H9 (cell line): ENCODE measurements around the gene MSH3. TPM values are rescaled to one million over a fixed set of nuclear protein-coding genes. Genes with fewer than 3 reads are reported as not detected.

Source experiments
- DNase-seq: peaks from one replicate; pipeline ENCODE4 v3.0.0-alpha.2; 2017
- H2AFZ ChIP-seq: one replicate; pipeline ENCODE4 v1.6.1; 2013; ENCODE audit warnings: mild to moderate bottlenecking, low read length, control low read depth, moderate library complexity
- H2AK5ac ChIP-seq: 2 replicates; pipeline ENCODE4 v1.6.1; 2013; ENCODE audit warnings: low read length, control low read depth, mixed read lengths; ENCODE audit not compliant: insufficient read length
- H2BK120ac ChIP-seq: one replicate; pipeline ENCODE4 v1.6.1; 2013; ENCODE audit warnings: low read depth, mild to moderate bottlenecking, low read length, control low read depth, inconsistent platforms; ENCODE audit not compliant: poor library complexity, severe bottlenecking
- H2BK12ac ChIP-seq: 2 replicates; pipeline ENCODE4 v1.6.1; 2013; ENCODE audit warnings: low read length, control low read depth, mixed read lengths, low read depth; ENCODE audit not compliant: insufficient read length
- H2BK15ac ChIP-seq: 2 replicates; pipeline ENCODE4 v1.6.1; 2013; ENCODE audit warnings: low read depth, low read length, control low read depth
- H2BK20ac ChIP-seq: one replicate; pipeline ENCODE4 v1.6.1; 2013; ENCODE audit warnings: low read depth, mild to moderate bottlenecking, low read length, control low read depth, inconsistent platforms; ENCODE audit not compliant: poor library complexity, severe bottlenecking
- H2BK5ac ChIP-seq: 2 replicates; pipeline ENCODE4 v1.6.1; 2013; ENCODE audit warnings: low read length, control low read depth, mixed read lengths; ENCODE audit not compliant: insufficient read length
- H3K14ac ChIP-seq: 2 replicates; pipeline ENCODE4 v1.6.1; 2013; ENCODE audit warnings: low read length, control low read depth; ENCODE audit not compliant: insufficient read depth
- H3K18ac ChIP-seq: 2 replicates; pipeline ENCODE4 v1.6.1; 2013; ENCODE audit warnings: low read depth, mild to moderate bottlenecking, mixed read lengths, low read length, control low read depth; ENCODE audit not compliant: insufficient read length
- H3K23ac ChIP-seq: 2 replicates; pipeline ENCODE4 v1.6.1; 2013; ENCODE audit warnings: low read length, control low read depth, mixed read lengths, low read depth; ENCODE audit not compliant: insufficient read length
- H3K23me2 ChIP-seq: 2 replicates; pipeline ENCODE4 v1.6.1; 2013; ENCODE audit warnings: low read depth, mild to moderate bottlenecking, mixed read lengths, low read length, control low read depth; ENCODE audit not compliant: insufficient read length, poor library complexity, severe bottlenecking
- H3K27ac ChIP-seq: 2 replicates; pipeline ENCODE4 v1.5.1; 2013; ENCODE audit warnings: low read length, control low read depth, mixed read lengths, low read depth; ENCODE audit not compliant: insufficient read length
- H3K27me3 ChIP-seq: 2 replicates; pipeline ENCODE4 v1.6.1; 2013; ENCODE audit warnings: low read length, control low read depth, inconsistent platforms; ENCODE audit not compliant: insufficient read depth
- H3K4ac ChIP-seq: 2 replicates; pipeline ENCODE4 v1.6.1; 2013; ENCODE audit warnings: low read depth, mild to moderate bottlenecking, control low read depth, inconsistent platforms, low read length, moderate library complexity
- H3K4me1 ChIP-seq: 2 replicates; pipeline ENCODE4 v1.6.1; 2013; ENCODE audit warnings: low read length, control low read depth, inconsistent platforms; ENCODE audit not compliant: insufficient read depth
- H3K4me2 ChIP-seq: 2 replicates; pipeline ENCODE4 v1.6.1; 2013; ENCODE audit warnings: low read length, control low read depth, mixed read lengths; ENCODE audit not compliant: insufficient read length, insufficient read depth
- H3K56ac ChIP-seq: 2 replicates; pipeline ENCODE4 v1.6.1; 2013; ENCODE audit warnings: low read depth, mild to moderate bottlenecking, mixed read lengths, low read length, control low read depth; ENCODE audit not compliant: insufficient read length
- H3K79me1 ChIP-seq: 2 replicates; pipeline ENCODE4 v1.6.1; 2013; ENCODE audit warnings: low read depth, mild to moderate bottlenecking, moderate library complexity, low read length, control low read depth, inconsistent platforms; ENCODE audit not compliant: insufficient read depth, poor library complexity, severe bottlenecking
- H3K79me2 ChIP-seq: 2 replicates; pipeline ENCODE4 v1.6.1; 2013; ENCODE audit warnings: low read length, control low read depth, inconsistent platforms; ENCODE audit not compliant: insufficient read depth
- H3K9ac ChIP-seq: 2 replicates; pipeline ENCODE4 v1.6.1; 2013; ENCODE audit warnings: low read length, control low read depth, mixed read lengths; ENCODE audit not compliant: insufficient read length; ENCODE audit errors: extremely low read depth
- H3K9me3 ChIP-seq: one replicate; pipeline ENCODE4 v1.6.1; 2013; ENCODE audit warnings: low read depth, low read length, inconsistent platforms; ENCODE audit not compliant: control insufficient read depth
- H3T11ph ChIP-seq: one replicate; pipeline ENCODE4 v1.6.1; 2013; ENCODE audit warnings: mild to moderate bottlenecking, low read length, control low read depth, inconsistent platforms
- H4K20me1 ChIP-seq: one replicate; pipeline ENCODE4 v1.6.1; 2013; ENCODE audit not compliant: control insufficient read depth, insufficient read length, insufficient read depth
- H4K5ac ChIP-seq: 2 replicates; pipeline ENCODE4 v1.6.1; 2013; ENCODE audit warnings: low read depth, mild to moderate bottlenecking, mixed read lengths, low read length, control low read depth; ENCODE audit not compliant: insufficient read length
- H4K8ac ChIP-seq: replicated peaks from 2 replicates; pipeline ENCODE4 v1.6.1; 2013; ENCODE audit warnings: low read length, control low read depth, mixed read lengths, low read depth; ENCODE audit not compliant: insufficient read length
- H4K91ac ChIP-seq: 2 replicates; pipeline ENCODE4 v1.6.1; 2013; ENCODE audit warnings: low read depth, mild to moderate bottlenecking, moderate library complexity, mixed read lengths, low read length, control low read depth; ENCODE audit not compliant: insufficient read length
- H3K27ac Mint-ChIP-seq, 3 experiments: 2 replicates in 2 of 3; 3 replicates in 1 of 3; pipeline ENCODE4 v1.8.0; 2020 to 2021; ENCODE audit warnings: mixed read lengths in 3 of 3, mild to moderate bottlenecking in 1 of 3, moderate library complexity in 1 of 3
- H3K27me3 Mint-ChIP-seq: 2 replicates; pipeline ENCODE4 v1.8.0; 2021; ENCODE audit warnings: low read depth, mild to moderate bottlenecking, moderate library complexity, mixed read lengths
- H3K36me3 Mint-ChIP-seq, 3 experiments: 2 replicates in 2 of 3; 3 replicates in 1 of 3; pipeline ENCODE4 v1.8.0; 2020 to 2021; ENCODE audit warnings: low read depth in 3 of 3, mixed read lengths in 3 of 3; ENCODE audit not compliant: insufficient read depth in 1 of 3
- H3K4me1 Mint-ChIP-seq, 2 experiments: 2 replicates each; pipeline ENCODE4 v1.8.0; 2020; ENCODE audit warnings: mixed read lengths in 2 of 2
- H3K4me3 Mint-ChIP-seq, 2 experiments: 2 replicates in 1 of 2; 3 replicates in 1 of 2; pipeline ENCODE4 v1.8.0; 2020 to 2021; ENCODE audit warnings: mild to moderate bottlenecking in 2 of 2, mixed read lengths in 2 of 2, moderate library complexity in 1 of 2
- H3K9me3 Mint-ChIP-seq, 2 experiments: 2 replicates in 1 of 2; 3 replicates in 1 of 2; pipeline ENCODE4 v1.8.0; 2020; ENCODE audit warnings: mild to moderate bottlenecking in 2 of 2, mixed read lengths in 2 of 2, moderate library complexity in 1 of 2
- CTCF ChIP-seq: fragments of 200-600 bp; sonication (generic); conservative IDR thresholded peaks from 3 replicates; pipeline ENCODE4 v1.8.0; 2021; ENCODE audit warnings: antibody characterized with exemption, mild to moderate bottlenecking
- WGBS: extraction: QIAGEN DNeasy Blood & Tissue Kit; methylation state at CpG from one replicate; pipeline ENCODE4 v1.1.7; 2013; ENCODE audit warnings: missing lambda C conversion rate, low lambda C conversion rate, mixed read lengths; ENCODE audit not compliant: insufficient read length; ENCODE audit errors: extremely low coverage; 5-methylcytosine and 5-hydroxymethylcytosine counted together
- total RNA-seq: library from RNA; stranded (reverse); gene quantifications from 2 replicates; pipeline ENCODE4 v1.2.1, GENCODE V29; 2021

MSH3 gene
- total RNA-seq, 1 experiment from 2014 or later, result 17.3 TPM

GRCh38 chr5:80715887-80716286, 61.4 kb downstream of the MSH3 start:
- peaks cover 9 to 10% of the 10 kb centered on the region in 2 experiments for H3K9me3 Mint-ChIP-seq
- DNase-seq, result no peak
- WGBS, result no CpG with 5 or more reads among the region's 2 CpGs
- no peak overlapping the region for H3K18ac ChIP-seq
- H3K27ac Mint-ChIP-seq, result peak overlapping the region in 1 of 3 experiments; percentile 53; a peak in 1 of 7 replicates
- no peaks in the 10 kb centered on the region for H3K79me2 ChIP-seq
- no peak overlapping the region for H2BK5ac ChIP-seq
- H3K9me3 ChIP-seq, result peaks cover 4% of the 10 kb centered on the region
- no peak overlapping the region for H3K4ac ChIP-seq
- H2BK20ac ChIP-seq, result no peak overlapping the region
- H3K27me3 Mint-ChIP-seq, result no peaks in the 10 kb centered on the region
- no peaks in the 10 kb centered on the region for H3K79me1 ChIP-seq
- H3K4me1 ChIP-seq, result no peaks in the 10 kb centered on the region
- H2AK5ac ChIP-seq, result no peak overlapping the region
- no peaks in the 10 kb centered on the region for H3K27me3 ChIP-seq
- peaks cover 11 to 13% of the 10 kb centered on the region in 2 experiments for H3K4me1 Mint-ChIP-seq
- no peaks in the 10 kb centered on the region for H4K20me1 ChIP-seq
- H3K36me3 Mint-ChIP-seq, result peaks cover 18 to 32% (median 22%) of the 10 kb centered on the region in 3 experiments
- no peak overlapping the region for H4K5ac ChIP-seq
- H4K8ac ChIP-seq, result no peak overlapping the region
- H3K56ac ChIP-seq, result no peak overlapping the region
- no peak overlapping the region for H2BK15ac ChIP-seq
- H3K27ac ChIP-seq, result no peak overlapping the region
- no peak overlapping the region for H3K14ac ChIP-seq
- H3K23ac ChIP-seq, result no peak overlapping the region
- no peak overlapping the region for H2AFZ ChIP-seq
- H3K4me3 Mint-ChIP-seq, result no peak overlapping the region
- no peak overlapping the region for H2BK12ac ChIP-seq
- no peak overlapping the region for H2BK120ac ChIP-seq
- H3K4me2 ChIP-seq, result no peak overlapping the region
- no peak overlapping the region for H3T11ph ChIP-seq
- H4K91ac ChIP-seq, result no peak overlapping the region
- H3K23me2 ChIP-seq, result no peaks in the 10 kb centered on the region
- no peak for TF ChIP-seq CTCF
- no peak overlapping the region for H3K9ac ChIP-seq
